ENCODE data around the gene OPN3. TPM values are rescaled to one million over a fixed set of nuclear protein-coding genes. Genes with fewer than 3 reads are reported as not detected.

OPN3 gene
- total RNA-seq, 3 donors from 2014 or later: 27.4 to 77.6 (median 29.0) TPM

DNA sequence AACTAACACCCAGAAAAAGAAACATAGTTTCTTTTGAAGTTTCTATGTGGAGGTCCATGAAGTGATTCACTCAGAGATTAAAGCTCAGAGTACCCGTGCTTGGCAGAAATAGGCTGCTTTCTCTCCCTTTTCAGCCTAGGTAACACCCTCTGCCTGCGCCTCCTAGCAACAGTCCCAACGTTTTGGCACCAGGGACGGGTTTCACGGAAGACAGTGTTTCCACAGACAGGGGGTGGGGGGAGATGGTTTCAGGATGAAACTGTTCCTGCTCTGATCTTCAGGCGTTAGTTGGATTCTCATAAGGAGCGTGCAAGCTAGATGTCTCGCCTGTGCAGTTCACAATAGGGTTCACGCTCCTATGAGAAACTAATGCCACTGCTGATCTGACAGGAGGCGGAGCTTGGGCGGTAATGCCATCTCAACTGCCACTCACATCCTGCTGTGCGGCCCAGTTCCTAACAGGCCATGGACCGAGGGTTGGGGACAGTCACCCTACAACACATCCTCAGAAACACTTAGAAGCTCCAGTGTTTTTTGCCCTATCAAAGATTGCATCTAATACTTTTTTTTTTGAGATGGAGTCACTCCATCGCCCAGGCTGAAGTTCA is 53.2 kb downstream of the OPN3 start:
- no peaks in the 10 kb centered on the region for H3K9me3 ChIP-seq
- TF ChIP-seq, protein P1, sequence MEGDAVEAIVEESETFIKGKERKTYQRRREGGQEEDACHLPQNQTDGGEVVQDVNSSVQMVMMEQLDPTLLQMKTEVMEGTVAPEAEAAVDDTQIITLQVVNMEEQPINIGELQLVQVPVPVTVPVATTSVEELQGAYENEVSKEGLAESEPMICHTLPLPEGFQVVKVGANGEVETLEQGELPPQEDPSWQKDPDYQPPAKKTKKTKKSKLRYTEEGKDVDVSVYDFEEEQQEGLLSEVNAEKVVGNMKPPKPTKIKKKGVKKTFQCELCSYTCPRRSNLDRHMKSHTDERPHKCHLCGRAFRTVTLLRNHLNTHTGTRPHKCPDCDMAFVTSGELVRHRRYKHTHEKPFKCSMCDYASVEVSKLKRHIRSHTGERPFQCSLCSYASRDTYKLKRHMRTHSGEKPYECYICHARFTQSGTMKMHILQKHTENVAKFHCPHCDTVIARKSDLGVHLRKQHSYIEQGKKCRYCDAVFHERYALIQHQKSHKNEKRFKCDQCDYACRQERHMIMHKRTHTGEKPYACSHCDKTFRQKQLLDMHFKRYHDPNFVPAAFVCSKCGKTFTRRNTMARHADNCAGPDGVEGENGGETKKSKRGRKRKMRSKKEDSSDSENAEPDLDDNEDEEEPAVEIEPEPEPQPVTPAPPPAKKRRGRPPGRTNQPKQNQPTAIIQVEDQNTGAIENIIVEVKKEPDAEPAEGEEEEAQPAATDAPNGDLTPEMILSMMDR (IDR thresholded peaks at IDR 0.05): no peak
- no peak for DNase-seq
- H3K4me1 ChIP-seq (ENCODE audit: low read depth): no peaks in the 10 kb centered on the region
- H3K36me3 ChIP-seq (ENCODE audit: low read depth): no peaks in the 10 kb centered on the region
- intact Hi-C loops (cut with DNase I, micrococcal nuclease): no loop called here
- ATAC-seq: no peak
- H3K4me3 ChIP-seq: no peak overlapping the region

DNA sequence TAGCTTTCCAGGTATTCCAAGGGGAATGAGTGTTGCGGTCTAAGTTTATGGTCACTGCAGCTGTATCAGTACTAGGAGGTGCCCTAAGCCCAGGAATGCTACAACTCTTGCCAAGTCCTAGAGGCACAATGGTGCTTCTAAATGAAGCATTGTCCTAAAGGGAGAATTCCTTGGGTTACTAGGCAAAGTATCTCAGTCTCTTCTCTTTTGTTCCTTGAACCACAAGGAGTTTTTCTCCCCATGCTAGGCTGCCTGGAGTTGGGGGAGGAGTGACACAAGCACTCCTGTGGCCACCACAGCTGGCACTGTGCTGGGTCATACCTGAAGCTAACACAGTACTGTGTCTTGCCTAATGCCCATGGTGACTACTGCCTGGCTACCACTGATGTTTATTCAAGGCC is 57.2 kb downstream of the OPN3 start:
- intact Hi-C loops (cut with DNase I, micrococcal nuclease): no loop called here
- Histone ChIP-seq H3K4me1 (ENCODE audit: low read depth) (no peaks in the 10 kb centered on the region), H3K4me3 (no peak overlapping the region), H3K36me3 (ENCODE audit: low read depth) (no peaks in the 10 kb centered on the region), H3K9me3 (no peaks in the 10 kb centered on the region)
- ATAC-seq: no peak
- TF ChIP-seq, protein P1 (IDR thresholded peaks at IDR 0.05): no peak
- DNase-seq: no peak

DNA sequence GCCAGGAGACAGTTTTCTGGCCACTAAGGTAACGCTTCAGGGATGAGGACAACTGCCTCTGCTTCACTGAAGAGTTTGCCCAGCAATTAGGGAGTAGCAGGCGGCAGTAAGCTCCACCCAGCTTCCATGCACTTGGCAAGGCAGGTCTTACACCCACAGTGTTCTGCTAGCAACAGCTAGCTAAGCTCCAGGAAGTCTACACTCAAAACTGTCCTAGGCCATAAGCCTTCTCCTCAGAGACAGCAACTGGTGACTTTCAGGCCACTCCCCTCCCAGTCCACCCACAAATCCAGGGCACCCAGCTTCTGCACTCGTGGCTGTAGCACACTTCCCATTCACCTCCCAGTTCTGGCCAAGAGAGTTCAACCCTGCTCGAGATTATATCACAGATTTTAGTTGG is 60.7 kb downstream of the OPN3 start:
- ATAC-seq: peak; percentile 13

DNA sequence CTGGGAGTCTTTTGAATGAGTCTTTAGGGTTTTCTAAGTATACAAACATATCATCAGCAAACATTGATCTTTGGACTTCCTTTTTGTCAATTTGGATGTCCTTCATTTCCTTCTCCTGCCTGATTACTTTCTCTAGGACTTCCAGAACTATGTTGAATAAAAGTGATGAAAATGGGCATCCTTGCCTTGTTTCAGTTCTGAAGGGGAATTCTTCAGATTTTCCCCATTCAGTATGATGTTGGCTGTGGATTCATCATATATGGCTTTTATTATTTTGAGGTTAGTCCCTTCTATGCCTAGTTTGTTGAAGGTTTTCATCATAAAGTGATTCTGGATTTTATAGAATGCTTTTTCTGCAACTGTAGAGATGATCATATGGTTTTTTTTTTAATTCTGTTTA is 66.0 kb downstream of the OPN3 start:
- no peaks in the 10 kb centered on the region for H3K9me3 ChIP-seq
- TF ChIP-seq, protein P1 (IDR thresholded peaks at IDR 0.05): no peak
- no peak for ATAC-seq
- no peaks in the 10 kb centered on the region for H3K36me3 ChIP-seq (ENCODE audit: low read depth)
- H3K4me1 ChIP-seq (ENCODE audit: low read depth): no peaks in the 10 kb centered on the region
- intact Hi-C loops (cut with DNase I, micrococcal nuclease): no loop called here
- no peak for DNase-seq
- no peak overlapping the region for H3K4me3 ChIP-seq

More for the DNA sequence above, 60.7 kb downstream of the OPN3 start:
- TF ChIP-seq, protein P1 (IDR thresholded peaks at IDR 0.05): no peak
- Histone ChIP-seq H3K4me3 (no peak overlapping the region), H3K4me1 (ENCODE audit: low read depth) (no peaks in the 10 kb centered on the region), H3K9me3 (no peaks in the 10 kb centered on the region), H3K36me3 (ENCODE audit: low read depth) (no peaks in the 10 kb centered on the region)
- DNase-seq: no peak
- intact Hi-C loops (cut with DNase I, micrococcal nuclease): no loop called here

DNA sequence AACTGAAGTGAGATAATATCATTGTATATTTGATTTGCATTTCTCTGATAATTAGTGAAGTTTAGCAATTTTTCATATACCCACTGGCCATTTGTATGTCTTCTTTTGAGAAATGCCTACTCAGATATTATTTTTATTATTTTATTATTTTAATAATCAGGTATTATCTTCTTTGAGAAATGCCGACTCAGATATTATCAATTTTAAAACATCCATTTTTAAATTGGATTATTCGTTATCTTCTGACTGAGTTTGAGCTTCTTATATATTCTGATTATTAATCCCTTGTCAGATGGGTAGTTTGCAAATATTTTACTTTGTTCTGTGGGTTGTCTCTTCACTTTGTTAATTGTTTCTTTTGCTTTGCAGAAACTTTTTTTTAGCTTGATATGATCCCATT is 70.3 kb downstream of the OPN3 start:
- H3K4me3 ChIP-seq: no peak overlapping the region
- H3K9me3 ChIP-seq: no peaks in the 10 kb centered on the region
- no peaks in the 10 kb centered on the region for H3K4me1 ChIP-seq (ENCODE audit: low read depth)
- TF ChIP-seq, protein P1 (IDR thresholded peaks at IDR 0.05): no peak
- ATAC-seq (no peak), DNase-seq (no peak)
- no peaks in the 10 kb centered on the region for H3K36me3 ChIP-seq (ENCODE audit: low read depth)
- intact Hi-C loops (cut with DNase I, micrococcal nuclease): no loop called here

DNA sequence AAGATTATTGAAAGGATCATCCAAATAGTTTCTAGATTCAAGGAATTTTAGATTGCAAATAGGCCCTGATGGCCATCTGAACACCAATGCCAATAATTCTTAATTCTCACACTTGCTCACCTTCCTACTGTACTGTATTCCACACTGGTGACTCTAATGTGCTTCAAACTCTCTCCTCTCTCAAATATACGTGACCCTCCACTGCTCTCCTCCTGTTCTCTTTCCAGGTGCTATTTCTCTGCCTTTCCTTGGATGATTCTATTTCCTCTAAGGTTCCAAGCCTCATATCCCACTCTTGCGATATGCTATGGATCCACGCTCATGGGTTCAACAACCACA is 79.4 kb downstream of the OPN3 start:
- TF ChIP-seq, protein P1 (IDR thresholded peaks at IDR 0.05): no peak
- DNase-seq (no peak), ATAC-seq (no peak)
- H3K9me3 ChIP-seq: no peaks in the 10 kb centered on the region
- no peaks in the 10 kb centered on the region for H3K4me1 ChIP-seq (ENCODE audit: low read depth)
- no peaks in the 10 kb centered on the region for H3K36me3 ChIP-seq (ENCODE audit: low read depth)
- intact Hi-C loops (cut with DNase I, micrococcal nuclease): no loop called here
- no peak overlapping the region for H3K4me3 ChIP-seq

Data from mucosa of descending colon (tissue), 3 donors.